NOMO-1 treated with dmso at 0.1 percent for 144 hours (cell line): ENCODE measurements around the gene SYVN1.
"Not testable (repeated sequence)": the region's sequence is repeated elsewhere in the genome, so short reads cannot be mapped to it uniquely, and the experiment has no call there.

Experiments used
- DNase-seq: peaks from one replicate; lab custom pipeline; 2025; ENCODE audit not compliant: unreplicated experiment; lab: John Stamatoyannopoulos, UW

Gene SYVN1

GRCh38 chr11:65134240-65134951 lies at the start of gene SYVN1:
SYVN1 (minus strand) TSS chr11:65134519; CDS start chr11:65133601, 918 bp downstream.
- DNase-seq, result peak; percentile 91

DNA sequence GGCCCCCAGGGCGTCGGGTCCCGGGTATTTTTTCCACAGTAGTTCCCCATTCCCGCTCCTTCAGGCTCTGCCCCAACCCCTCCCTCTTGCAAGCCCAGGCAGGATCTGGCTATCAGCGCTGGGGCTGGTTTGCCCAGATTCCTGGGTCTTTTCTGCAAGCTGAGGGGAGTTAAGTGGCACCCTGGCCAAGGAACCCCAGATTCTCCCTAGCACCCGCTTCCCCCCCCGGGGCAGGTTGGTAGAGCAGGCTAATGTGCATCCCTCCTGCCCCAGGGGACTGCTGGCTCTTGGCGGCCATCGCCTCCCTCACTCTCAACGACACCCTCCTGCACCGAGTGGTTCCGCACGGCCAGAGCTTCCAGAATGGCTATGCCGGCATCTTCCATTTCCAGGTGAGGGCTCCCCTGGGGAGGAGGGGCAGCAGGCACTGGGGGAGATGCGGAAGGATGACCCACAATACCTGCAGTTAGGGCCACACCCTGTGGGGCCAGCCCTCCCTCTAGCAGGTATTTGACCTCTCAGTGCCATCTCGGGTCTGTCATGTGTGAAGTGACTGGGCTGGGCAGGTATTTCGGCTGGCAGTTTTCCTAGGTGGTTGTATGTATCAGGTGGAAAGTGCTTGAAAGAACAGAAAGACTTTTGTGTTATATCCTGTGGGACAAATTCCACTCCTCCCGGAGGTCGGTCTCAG lies 49.0 kb upstream of the SYVN1 start:
- DNase-seq, result no peak

- no peak for DNase-seq
Measured at GRCh38 chr11:65182258-65183170, 48.2 kb upstream of the SYVN1 start.

DNA sequence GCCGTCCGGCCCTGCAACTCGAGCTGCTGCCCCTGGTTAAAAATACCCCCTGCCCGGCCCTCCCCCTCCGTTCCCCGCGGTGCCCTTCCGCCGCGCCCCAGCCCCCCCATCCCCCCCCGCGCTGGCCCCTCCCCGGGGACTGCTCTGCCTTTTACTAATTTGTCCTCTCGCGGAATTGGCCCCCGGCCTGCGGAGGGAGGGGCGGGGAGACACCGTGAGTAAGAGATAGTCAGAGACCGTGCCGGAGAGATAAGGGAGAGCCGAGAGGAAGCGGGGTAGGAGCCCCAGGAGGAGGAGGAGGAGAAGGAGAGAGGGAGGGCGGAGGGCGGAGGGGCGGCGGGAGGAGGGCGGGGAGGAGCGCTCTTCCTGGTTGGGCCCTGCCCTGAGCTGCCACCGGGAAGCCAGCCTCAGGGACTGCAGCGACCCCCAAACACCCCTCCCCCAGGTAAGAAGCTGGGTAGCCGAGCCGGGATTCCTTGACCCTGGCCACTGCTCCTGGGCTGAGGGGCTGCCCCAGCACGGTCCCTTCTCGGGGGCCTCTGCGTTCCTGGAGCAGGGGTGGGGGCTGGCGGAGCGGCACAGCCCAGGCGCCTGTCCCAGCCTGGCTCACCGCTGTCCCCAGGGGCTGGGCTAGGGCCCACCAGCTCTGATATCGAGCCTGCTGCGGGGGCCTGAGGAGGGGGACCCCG lies 47.4 kb upstream of the SYVN1 start, which contains the start of gene CAPN1:
Gene CAPN1 (plus strand): TSS at position 360 of the 689 bp plus-strand sequence. CDS start 774 bp downstream, outside the sequence.
- DNase-seq, result peak; percentile 89

GRCh38 chr11:65180877-65181568 lies 46.7 kb upstream of the SYVN1 start:
- DNase-seq, result peak; percentile 15

DNA sequence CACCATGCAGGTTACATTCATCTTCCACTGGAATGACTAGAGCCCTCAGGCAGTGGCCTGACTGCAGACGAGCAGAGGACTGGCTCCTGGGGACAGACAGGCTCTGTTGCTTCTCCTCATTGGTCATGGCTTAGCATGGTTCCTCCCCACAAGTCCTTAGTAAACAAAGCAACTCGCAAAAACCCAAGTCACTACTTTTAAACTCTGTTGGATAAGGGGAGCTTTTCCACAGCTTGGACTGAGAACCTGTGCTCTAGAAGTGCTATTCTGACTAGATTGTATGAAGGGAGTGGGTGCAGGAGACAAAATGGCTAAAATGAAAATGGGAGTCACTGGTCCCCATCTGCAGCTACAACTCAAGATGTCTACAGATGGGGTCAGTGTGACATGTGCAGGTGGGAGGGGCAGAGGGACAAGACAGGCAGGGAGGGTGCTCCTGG lies 40.3 kb upstream of the SYVN1 start:
- DNase-seq, result not testable (repeated sequence)

- DNase-seq, result no peak
Measured at GRCh38 chr11:65172600-65172999, 38.3 kb upstream of the SYVN1 start.

GRCh38 chr11:65170058-65170534 lies 35.8 kb upstream of the SYVN1 start, which contains the start of gene SPDYC:
SPDYC (plus strand) TSS chr11:65170233; CDS start chr11:65171358, 1,125 bp downstream.
- DNase-seq, result no peak

DNA sequence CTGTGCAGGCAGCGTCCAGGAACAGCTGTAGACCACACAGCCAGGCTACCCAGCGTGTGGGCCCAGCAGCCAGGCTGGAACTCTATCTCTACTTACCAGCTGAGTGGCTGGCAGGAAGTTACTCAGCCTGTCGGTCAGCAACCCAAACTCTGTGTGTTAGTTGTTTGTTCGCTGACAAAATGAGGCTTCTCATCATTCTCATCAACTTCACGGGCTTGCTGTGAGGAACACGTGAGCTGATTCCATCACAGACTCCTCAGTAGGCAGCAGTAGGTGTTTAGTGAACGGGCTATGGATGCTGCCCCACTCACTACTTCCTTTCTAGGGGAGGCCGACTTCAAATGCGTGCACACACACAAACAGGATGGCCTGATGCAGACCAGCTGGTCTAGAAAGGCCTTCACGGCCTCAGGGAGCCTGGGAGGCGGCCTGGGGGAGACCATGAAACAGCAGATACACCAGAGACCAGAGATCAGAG lies 34.9 kb upstream of the SYVN1 start:
- no peak for DNase-seq

DNA sequence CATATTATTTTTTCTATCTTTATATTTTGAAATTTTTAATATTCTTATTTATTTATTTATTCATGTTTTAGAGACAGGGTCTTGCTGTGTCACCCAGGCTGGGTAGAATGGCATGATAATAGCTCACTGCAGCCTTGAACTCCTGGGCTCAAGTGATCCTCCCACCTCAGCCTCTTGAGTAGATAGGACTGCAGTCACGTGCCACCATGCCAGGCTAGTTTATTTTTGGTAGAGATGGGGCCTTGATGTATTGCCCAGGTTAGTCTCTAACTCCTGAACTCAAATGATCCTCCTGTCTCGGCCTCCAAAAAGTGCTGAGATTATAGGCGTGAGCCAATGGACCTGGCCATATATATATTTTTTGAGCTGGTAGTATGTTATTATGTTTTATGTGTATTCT lies 33.3 kb upstream of the SYVN1 start:
- no peak for DNase-seq

DNA sequence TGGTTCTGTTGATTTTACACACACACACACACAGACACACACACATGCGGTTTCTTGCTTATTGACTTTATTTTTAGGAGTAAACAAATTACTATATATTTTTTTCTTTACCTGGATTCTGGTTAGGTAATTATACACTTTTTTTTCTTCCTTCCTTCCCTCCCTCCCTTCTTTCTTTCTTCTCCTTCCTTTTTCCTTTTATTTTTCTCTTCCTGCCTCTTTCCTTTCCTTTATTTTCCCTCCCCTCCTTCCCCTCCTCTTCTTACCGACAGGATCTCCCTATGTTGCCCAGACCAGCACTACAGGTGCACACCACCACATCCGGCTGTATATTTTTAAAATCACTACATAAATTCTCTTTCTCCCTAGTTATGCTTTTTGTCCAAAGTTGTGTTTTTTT lies 32.6 kb upstream of the SYVN1 start:
- no peak for DNase-seq

DNA sequence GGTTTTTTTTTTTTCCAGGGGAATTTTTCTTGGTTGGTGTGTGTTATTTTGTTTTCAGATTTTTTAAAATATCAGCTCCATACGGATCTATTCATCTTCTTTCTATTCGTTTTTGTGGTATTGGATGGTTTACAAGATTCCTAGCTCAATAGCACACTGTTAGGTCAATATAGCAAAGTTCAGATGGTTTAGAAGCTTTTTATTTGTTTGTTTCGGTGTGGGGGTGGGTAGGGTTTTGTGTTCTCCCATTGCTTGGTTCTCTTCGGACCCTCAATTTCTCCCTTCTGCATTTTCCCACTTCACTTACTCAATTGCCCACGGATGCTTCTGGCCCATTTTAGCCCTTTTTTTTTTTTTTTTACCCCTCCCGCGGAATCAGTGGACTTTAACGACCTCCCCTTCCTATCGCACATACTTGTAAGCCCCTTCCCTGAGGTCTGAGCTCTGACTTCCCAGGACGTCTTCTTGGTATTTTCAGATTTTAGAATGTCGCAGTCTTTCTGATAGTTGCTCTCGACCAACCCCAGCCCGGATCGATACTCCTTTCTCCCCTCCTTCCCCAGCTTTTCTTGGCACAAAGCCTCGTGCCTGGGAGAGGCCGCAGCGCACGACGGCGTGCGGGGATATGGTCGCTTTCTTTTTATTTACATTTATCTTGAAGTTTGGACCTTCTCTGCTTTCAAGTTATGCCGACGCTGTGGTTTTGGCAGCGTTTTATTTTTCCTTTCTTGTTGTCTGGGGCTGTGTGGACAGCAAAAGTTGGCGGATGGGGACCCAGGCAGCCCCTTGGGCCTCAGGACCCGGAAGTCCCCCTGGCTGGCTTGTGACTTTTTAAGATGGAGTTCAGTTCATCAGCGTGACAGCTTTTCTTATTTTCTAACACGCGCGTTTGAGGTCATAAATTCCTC lies 31.3 kb upstream of the SYVN1 start:
- no peak for DNase-seq

DNA sequence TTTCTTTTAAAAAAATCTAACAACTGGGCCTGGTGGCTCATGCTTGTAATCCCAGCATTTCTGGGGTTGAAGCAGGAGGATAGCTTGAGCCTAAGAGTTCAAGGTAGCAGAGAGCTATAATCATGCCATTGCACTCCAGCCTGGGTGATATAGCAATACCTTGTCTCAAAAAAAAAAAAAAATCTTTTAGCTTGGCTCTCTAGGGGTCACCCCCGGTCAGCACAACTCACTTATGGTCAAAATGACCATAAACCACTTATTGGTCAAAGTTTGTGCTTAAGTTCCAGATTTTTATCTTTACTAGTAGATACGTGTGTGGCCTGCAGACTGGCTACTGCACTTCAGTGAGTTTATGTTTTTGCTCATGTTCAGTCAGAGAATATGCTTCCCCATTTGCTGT lies 29.4 kb upstream of the SYVN1 start:
- no peak for DNase-seq

- no peak for DNase-seq
Measured at GRCh38 chr11:65160643-65161042, 26.3 kb upstream of the SYVN1 start.

DNA sequence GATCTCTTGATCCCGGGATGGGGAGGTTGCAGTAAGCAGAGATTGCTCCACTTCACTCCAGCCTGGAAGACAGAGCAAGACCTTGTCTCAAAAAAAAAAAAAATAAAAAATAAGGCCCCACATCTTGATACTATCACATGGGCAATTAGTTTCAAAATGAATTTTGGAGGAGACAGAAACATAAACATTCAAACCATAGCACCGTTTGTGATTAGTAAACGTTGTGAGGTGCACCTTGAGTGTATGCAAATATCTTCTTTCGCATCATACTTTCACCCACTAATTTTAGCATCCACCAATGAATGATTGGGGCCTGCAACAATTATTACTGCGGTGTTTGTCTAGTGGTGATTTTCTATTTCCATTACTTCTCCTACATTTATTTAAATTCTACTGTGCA lies 24.7 kb upstream of the SYVN1 start:
- DNase-seq, result no peak

GRCh38 chr11:65157336-65157735 lies 23.0 kb upstream of the SYVN1 start:
- DNase-seq, result no peak

GRCh38 chr11:65156926-65157325 lies 22.6 kb upstream of the SYVN1 start:
- no peak for DNase-seq

DNA sequence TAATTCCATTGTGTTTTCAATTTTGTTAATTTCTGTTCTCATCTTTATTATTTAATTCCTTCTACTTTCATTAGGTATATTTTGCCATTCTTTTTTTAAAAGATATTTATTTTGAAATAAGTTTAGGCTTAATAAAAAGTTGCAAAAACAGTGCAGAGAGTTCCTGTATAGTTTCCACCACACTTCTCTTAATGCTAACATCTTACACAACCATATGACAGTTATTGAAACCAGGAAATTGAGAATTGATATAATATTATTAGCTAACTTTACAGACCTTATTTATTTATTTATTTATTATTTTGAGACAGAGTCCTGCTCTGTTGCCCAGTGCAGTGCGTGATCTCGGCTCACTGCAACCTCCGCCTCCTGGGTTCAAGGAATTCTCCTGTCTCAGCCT lies 21.9 kb upstream of the SYVN1 start:
- DNase-seq, result no peak

GRCh38 chr11:65152122-65152521 lies 17.8 kb upstream of the SYVN1 start:
- DNase-seq, result no peak
